AG10803 (cell line): ENCODE results near the gene GRB14.

Experiments
- DNase-seq: peaks from one replicate; pipeline ENCODE4 v3.0.0; 2010; ENCODE audit warnings: low read depth
- H3K4me3 ChIP-seq: 2 replicates; pipeline ENCODE4 v1.5.1; 2011; ENCODE audit warnings: mild to moderate bottlenecking, low read length, control low read depth
- TF ChIP-seq, protein P1 (sequence below): conservative IDR thresholded peaks from 2 replicates; pipeline ENCODE4 v1.5.1; 2011; ENCODE audit warnings: mild to moderate bottlenecking, low read length, control low read depth, inconsistent platforms

GRB14 gene

DNA sequence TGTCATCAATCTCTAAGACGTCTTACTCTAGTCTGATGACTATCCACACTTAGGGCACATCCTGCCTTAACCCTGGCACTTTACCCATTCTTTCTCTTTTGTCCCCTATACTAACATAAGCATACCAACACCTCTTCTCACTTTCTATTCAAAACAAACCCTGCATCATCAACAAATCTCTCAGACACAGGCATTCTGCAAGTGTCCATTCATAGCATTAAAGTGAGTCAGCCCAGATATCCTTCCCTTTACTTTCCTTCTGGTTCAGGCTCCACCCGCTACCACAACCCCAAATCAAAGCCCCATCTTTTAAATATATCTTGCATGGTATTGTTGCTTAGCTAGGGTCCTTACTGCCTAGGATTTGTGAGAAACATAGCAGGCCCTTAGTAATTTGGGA is 3.8 kb downstream of the GRB14 start:
- TF ChIP-seq, protein P1, sequence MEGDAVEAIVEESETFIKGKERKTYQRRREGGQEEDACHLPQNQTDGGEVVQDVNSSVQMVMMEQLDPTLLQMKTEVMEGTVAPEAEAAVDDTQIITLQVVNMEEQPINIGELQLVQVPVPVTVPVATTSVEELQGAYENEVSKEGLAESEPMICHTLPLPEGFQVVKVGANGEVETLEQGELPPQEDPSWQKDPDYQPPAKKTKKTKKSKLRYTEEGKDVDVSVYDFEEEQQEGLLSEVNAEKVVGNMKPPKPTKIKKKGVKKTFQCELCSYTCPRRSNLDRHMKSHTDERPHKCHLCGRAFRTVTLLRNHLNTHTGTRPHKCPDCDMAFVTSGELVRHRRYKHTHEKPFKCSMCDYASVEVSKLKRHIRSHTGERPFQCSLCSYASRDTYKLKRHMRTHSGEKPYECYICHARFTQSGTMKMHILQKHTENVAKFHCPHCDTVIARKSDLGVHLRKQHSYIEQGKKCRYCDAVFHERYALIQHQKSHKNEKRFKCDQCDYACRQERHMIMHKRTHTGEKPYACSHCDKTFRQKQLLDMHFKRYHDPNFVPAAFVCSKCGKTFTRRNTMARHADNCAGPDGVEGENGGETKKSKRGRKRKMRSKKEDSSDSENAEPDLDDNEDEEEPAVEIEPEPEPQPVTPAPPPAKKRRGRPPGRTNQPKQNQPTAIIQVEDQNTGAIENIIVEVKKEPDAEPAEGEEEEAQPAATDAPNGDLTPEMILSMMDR: no peak
- H3K4me3 ChIP-seq: no peak overlapping the region
- DNase-seq: peak; percentile 35

DNA sequence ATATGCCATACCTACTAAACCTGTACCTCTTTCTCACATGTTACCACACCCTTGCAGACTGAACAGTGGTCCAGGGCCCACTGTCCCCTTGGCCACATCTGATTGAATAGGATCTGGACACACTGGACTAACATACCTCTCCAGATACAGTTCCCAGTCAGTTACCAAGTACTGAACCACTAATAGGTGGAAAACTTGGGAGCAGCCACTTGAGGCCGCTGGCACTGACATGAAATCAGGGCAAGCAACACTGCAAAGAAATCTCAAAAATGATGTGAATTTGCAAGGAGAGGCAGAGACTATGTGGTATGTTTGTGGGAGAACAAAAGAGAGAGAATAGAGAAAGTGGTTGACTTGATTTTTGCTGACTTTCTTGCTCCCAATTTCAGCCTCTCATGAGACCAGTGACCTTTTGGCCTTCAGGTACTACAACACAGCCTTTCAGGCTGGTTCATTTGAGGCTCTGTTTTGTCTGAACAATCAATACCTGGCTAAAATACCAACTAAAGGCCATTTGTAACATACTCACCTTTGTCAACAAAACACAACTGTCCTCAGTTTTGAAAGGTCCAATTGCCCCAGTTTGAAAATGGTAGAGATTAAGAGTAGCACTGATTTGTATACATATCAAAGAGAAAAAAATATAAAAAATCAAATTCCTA is 7.8 kb downstream of the GRB14 start:
- TF ChIP-seq, protein P1: no peak

DNA sequence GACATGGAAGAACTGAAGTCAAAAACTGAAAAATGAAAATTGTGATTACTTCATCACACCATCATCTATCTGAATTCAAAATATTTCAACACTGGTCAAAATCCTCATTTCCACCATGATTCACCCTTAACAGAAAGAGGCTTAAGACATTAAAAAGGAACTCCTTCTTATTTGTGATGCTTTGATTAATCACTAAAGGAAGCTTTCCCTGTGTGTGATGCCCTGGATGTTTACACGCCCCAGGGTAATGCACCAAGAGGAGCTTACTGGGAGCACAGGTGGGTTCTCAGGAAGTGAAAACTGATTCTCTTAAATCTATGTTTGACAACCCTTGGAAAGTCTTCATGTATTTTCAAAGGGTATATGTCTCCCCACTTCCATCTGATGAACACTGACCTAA is 11.5 kb downstream of the GRB14 start:
- TF ChIP-seq, protein P1: no peak
- H3K4me3 ChIP-seq: no peak overlapping the region
- DNase-seq: no peak

More for the DNA sequence above, 7.8 kb downstream of the GRB14 start:
- no peak for DNase-seq
- H3K4me3 ChIP-seq: no peak overlapping the region

DNA sequence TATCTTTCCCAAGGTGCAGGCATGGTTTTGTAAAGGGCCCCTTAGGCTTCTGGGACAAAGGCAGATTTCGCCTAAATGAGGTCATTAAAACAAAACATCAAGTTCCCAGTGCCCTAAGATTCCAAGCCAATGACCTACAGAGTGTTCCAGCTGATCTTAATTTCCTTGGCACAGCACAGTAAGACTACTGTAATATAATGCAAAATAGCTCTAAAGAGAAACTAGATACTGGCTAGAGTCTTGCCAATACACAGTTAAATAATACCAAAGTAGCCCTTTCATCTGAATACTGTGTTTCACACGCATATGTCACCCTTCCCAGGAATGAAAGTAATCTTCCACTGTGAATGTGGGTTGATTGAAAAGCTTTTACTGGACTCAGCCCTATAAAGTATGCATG is 14.7 kb downstream of the GRB14 start:
- TF ChIP-seq, protein P1: no peak
- no peak overlapping the region for H3K4me3 ChIP-seq
- peak; percentile 71 for DNase-seq

DNA sequence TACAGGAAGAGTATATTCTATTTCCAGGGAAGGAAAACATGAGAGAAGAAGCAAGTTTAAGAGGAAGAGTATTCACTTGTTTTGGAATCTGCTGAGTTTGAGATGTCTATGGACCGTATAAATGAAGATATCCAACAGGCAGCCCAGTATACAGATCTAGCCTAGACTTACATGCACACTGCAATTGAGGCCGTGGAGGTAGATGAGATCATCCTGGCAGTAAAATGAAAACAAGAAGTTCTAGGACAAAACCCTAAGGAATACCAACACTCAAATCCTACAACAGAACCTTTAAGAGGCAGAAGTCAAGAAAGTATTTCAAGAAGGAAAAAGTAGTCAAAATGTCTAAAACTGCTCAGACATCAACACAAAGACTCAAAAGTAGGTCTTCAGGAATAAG is 16.0 kb downstream of the GRB14 start:
- DNase-seq: no peak
- TF ChIP-seq, protein P1: no peak
- no peak overlapping the region for H3K4me3 ChIP-seq

DNA sequence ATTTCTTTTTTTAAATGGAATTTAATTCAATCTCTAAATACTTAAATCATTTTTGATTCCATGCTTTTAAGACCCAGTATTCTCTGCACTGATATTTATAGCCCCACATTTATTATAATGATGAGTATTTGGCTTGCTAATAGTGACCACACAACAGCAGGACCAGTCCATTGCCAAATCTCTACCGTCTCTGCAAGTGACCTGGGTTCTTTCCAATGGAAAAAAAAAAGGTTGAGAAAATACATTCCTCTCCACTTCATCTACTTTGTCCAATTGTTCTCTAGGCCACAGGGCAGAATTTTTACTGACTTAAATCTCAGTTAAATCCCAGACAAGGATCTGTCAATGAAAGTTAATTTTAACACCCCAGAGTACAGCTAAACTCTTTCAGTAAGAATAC is 20.5 kb downstream of the GRB14 start:
- DNase-seq: peak; percentile 45
- H3K4me3 ChIP-seq: no peak overlapping the region
- TF ChIP-seq, protein P1: no peak

DNA sequence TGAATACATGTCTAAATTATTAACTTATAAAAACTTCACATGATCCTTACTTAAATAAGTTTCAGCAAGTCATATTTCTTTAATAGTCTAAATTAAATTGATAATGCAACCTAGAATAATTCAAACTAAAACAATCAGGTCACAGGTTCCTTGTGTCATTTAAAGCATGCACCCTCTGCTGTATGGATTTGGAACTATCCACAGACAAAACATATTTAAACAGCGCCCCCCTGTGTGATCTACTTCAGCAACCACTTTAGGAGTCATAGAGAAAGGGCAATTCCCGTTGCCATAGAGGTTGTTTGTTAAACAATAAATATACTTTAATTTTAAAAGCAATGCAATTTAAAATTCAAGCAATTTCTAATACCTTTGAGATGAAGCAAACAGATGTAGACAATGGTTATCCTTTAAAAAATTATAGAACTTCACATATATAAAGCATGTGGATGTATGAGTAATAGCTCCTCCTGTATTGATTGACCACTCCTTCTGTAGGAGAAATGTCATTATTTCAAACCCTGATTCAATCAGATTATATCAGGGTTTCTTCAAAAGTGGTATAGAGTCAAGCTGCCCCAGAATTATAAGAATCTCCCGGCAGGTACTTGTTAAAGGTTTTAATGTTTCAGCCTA is 21.2 kb downstream of the GRB14 start:
- TF ChIP-seq, protein P1: peak; percentile 79
- H3K4me3 ChIP-seq: no peak overlapping the region
- DNase-seq: peak; percentile 69
